NOMO-1 treated with DMSO at 0.1 percent for 48 hours (cell line): ENCODE measurements around the gene PTPRN2.
"Not testable (repeated sequence)": the region's sequence is repeated elsewhere in the genome, so short reads cannot be mapped to it uniquely, and the experiment has no call there.

Experiments used
- DNase-seq: peaks from one replicate; lab custom pipeline; 2025; ENCODE audit not compliant: unreplicated experiment; lab: John Stamatoyannopoulos, UW

PTPRN2 gene

GRCh38 chr7:157670490-157671357, 916.9 kb downstream of the PTPRN2 start:
- peak; percentile 8 for DNase-seq

DNA sequence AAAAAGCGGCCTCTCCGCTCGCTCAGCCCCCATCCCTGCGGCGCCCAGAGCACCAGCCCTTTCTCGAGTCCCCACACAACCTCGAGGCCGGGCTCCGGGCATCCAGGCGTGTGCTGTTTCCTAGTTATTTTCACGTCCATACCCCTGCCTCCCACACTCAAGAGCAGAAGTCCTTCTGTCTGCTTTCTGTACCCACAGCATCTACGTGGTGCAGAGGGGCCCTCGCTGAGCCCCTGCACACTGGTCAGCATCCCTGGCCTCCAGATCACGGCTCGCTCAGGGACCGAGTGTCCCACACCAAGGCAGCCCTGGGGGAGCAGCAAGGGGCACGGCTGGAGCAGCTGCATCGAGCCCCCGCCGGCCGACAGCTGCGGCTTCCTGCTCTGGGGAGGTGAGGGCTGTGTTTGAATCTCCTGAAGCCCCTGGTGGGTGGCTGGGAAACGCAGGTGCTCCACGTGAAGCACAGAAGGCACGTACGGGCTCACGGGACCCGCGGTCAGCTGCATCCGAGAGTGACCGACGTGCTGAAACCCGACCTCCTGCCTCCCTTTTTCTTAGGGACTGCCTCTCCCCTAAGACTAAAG, 917.8 kb downstream of the PTPRN2 start:
- DNase-seq, result no peak

GRCh38 chr7:157668884-157669767, 918.5 kb downstream of the PTPRN2 start:
- DNase-seq, result no peak

DNA sequence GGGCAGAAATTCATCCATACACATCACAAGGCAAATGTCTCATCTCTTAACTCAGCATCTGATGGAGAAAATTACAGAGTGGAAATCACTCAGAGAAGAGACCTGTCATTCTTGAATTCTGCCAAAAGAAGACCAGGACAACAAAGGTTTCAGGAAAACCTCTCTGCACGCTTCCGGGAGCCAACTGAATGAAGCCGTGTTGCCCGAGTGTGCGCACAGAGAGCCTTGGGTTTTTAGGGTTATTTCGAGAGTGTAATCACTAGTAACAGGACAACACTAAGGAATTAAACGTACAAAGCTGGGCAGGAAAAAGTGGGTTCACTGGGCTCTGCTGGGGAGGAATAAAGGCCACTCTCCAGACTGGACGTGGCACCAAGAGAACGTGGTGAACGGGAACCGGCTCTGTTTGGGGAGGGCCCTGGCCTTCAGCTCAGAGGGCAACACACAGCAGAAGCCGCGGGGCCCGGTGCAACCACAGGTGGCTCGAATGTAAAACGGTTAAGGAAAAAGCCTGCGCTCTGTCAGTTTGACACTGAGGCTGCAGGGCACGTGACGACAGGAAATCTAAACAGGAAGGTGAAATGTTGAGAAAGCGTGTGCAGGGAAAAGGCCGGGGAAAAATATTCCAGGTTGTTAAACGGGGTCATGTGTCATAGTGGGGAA, 919.3 kb downstream of the PTPRN2 start:
- peak; percentile 66 for DNase-seq

DNA sequence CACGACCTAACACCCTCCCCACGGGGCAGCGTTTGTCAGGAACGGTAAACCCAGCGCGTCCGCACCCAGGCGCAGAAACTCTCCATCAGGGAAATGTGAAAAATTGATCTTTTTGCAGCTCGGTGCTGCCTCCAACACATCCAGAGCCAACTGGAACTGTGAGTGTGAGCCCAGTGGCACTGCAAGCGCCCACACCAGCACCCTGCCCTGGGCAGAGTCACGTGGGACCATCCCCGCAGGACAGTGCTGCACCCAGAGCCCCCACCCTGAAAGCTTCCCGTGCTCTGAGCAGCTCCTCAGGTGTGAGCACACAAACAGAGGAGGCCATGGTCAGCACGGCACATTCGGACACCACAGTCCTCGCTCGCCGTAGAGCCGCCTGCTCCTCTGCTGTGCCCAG, 919.9 kb downstream of the PTPRN2 start:
- no peak for DNase-seq

GRCh38 chr7:157667261-157667660, 920.4 kb downstream of the PTPRN2 start:
- no peak for DNase-seq

DNA sequence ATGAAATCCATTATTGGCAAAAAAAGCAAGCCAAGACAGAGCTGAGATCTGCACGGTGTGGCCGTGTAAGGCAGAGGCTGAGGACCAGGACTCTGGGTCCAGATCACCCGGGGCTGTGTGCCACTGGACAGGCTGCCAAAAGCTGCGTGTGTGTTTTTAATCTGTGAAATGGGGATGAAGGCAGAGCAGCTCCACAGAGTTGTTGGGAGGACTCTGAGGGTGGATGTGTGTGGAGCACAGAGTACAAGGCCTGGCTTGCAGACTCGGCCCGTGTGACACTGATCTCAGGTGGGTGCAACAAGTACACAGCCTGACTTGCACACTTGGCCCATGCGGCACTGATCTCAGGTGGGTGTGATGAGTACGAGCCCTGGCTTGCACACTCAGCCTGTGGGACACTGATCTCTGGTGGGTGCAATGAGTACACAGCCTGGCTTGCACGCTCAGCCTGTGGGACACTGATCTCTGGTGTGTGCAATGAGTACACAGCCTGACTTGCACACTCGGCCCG, 921.0 kb downstream of the PTPRN2 start:
- no peak for DNase-seq

GRCh38 chr7:157665634-157665988, 922.0 kb downstream of the PTPRN2 start:
- DNase-seq, result not testable (repeated sequence)

DNA sequence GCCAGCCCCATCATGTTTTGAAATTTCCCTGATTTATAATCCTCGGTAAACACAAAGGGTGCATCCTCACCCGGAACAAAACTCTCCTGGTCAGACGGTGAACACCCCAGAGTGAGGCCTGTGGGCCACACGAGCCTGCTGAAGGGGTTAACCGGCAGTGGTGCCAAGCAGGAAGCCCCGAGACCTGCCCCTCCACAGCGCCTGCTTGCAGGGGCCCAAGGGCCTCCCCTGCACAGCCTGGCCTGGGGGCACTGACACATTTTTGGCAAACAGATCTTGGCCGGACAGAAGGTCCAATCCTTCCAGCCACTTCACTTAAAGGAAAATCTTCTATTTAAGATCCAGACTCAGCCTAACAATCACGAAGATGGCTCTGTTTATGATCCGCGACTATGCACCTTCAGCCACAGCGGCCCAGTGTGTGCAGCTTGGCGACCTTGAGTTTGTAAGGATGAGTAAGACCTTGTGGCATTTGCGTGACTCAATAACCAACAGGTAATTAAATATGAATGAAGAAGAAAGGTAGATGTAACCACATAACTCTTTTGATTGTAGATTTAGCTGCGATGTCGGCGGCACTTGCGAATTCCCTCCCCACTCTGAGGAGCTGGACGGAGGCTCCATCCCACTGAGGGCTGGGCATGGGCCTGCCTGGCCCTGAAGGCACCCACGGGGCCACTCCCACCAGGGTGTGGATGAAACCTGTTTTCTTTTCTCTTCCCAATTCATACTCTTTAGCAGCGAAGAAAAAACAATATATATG, 922.6 kb downstream of the PTPRN2 start:
- no peak for DNase-seq

DNA sequence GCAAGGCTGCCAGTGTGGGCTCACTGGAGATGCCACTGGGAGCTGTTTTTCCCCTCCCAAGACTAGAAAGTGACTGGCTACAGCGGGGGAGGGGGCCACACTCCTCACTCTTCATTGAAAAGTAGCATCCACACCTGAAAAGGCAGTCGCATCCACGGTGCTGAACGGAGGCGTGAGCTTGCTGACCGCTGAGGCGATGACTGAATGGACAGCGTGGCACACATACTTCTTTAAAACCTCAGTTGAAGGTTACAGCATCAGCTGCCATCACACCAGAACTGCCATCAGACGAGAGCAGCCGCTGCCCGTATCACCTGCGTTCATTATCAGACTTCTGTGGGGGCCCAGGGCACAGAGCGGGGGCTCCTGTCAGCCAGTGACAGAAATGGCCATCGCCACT, 923.6 kb downstream of the PTPRN2 start:
- no peak for DNase-seq

DNA sequence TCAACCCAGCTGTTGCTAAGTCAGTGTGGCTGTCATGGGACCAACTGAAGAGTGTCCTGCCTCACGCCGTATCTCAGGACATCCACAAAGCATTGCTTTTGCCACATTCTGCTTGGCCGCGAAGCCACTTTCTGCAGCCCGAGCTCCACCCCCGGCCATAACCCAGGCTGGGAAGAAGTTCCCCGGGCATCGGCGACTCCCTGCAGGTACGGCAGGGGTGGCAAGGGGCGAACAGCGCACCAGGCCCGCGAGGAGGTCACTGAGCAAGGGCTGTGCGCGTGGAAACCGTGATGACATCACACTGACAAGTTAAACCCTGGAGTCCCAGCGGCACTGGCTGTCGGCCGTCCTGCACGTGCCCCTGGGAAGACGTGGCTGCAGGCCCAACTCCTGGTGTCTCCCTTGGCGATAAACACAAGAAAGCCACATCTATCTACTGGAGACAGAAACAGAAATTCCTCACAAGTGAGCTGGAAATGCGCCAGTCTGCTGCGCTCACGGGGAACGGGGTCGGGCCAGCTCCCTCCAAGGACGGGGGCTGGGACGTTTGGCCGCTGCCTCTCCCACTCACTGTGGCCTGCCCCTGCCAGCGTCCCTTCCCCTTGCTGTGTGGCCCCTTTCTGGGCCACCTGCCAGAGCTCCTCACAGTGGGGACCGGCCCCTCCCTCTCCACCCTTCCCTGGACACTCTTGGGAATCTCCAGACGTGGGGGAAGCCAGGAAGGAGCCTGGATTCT, 924.5 kb downstream of the PTPRN2 start:
- DNase-seq, result no peak

- no peak for DNase-seq
Measured at GRCh38 chr7:157662110-157662791, 925.4 kb downstream of the PTPRN2 start.

- no peak for DNase-seq
Measured at GRCh38 chr7:157661611-157661975, 926.0 kb downstream of the PTPRN2 start.

- no peak for DNase-seq
Measured at GRCh38 chr7:157660971-157661610, 926.5 kb downstream of the PTPRN2 start.

- DNase-seq, result no peak
Measured at GRCh38 chr7:157658851-157659412, 928.7 kb downstream of the PTPRN2 start.

- DNase-seq, result no peak
Measured at GRCh38 chr7:157657741-157658740, 929.6 kb downstream of the PTPRN2 start.

GRCh38 chr7:157656195-157656769, 931.3 kb downstream of the PTPRN2 start:
- no peak for DNase-seq
